Body of pancreas (tissue), 4 donors: ENCODE data around the gene CCNG1.

ENCODE experiments used
- POLR2A ChIP-seq, 3 donors: fragments of 450-650 bp; IDR thresholded peaks; one replicate each; pipeline ENCODE4 v1.6.1; 2016; ENCODE audit warnings: antibody characterized with exemption in 3 of 3, mild to moderate bottlenecking in 2 of 3
- TF ChIP-seq, protein P1 (sequence below), 7 experiments: fragments of 450-650 bp in 4 of 7; fragments of 200-600 bp in 3 of 7; sonication (generic) in 3 of 7; IDR thresholded peaks; one replicate each; pipeline ENCODE4 v1.5.1; 2016 to 2019; ENCODE audit warnings: antibody characterized with exemption in 7 of 7

- TF ChIP-seq, protein P1, sequence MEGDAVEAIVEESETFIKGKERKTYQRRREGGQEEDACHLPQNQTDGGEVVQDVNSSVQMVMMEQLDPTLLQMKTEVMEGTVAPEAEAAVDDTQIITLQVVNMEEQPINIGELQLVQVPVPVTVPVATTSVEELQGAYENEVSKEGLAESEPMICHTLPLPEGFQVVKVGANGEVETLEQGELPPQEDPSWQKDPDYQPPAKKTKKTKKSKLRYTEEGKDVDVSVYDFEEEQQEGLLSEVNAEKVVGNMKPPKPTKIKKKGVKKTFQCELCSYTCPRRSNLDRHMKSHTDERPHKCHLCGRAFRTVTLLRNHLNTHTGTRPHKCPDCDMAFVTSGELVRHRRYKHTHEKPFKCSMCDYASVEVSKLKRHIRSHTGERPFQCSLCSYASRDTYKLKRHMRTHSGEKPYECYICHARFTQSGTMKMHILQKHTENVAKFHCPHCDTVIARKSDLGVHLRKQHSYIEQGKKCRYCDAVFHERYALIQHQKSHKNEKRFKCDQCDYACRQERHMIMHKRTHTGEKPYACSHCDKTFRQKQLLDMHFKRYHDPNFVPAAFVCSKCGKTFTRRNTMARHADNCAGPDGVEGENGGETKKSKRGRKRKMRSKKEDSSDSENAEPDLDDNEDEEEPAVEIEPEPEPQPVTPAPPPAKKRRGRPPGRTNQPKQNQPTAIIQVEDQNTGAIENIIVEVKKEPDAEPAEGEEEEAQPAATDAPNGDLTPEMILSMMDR (IDR thresholded peaks at IDR 0.05): no peak
- no peak for TF ChIP-seq POLR2A (IDR thresholded peaks at IDR 0.05)
Observed at GRCh38 chr5:163401271-163401670, 36.1 kb upstream of the CCNG1 start.
